Fibroblast of mammary gland (primary cell): Measurements from ENCODE around the gene ITM2B.

Source experiments
- DNase-seq: peaks from one replicate; pipeline ENCODE4 v3.0.0-alpha.2; 2010; ENCODE audit warnings: low read depth
- H3K4me3 ChIP-seq: 2 replicates; pipeline ENCODE4 v1.5.1; 2011; ENCODE audit warnings: low read depth, mild to moderate bottlenecking, low read length, moderate library complexity; ENCODE audit not compliant: control insufficient read depth
- TF ChIP-seq, protein P1 (sequence below): conservative IDR thresholded peaks from 2 replicates; pipeline ENCODE4 v1.5.1; 2011; ENCODE audit warnings: low read depth, low read length, inconsistent platforms; ENCODE audit not compliant: control insufficient read depth, insufficient read depth

The ITM2B gene

DNA sequence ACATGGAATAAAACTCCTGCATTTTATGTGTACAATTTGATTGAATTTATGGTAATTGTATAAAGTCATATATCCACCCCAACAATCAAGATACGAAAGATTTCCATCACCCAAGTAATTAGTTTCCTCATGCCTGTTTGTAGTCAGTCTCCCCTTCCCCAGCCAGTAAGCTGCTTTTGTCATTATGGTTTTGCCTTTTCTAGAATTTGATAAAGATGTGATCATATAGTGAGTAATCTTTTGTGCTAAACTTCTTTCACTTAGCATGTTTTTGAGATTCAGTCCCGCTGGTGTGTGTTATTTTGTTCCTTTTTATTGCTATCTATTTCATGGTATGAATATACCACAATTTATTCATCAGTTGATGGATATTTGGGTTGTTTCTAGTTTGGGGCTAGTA is 16.0 kb downstream of the ITM2B start:
- DNase-seq, result no peak
- H3K4me3 ChIP-seq, result no peak overlapping the region
- TF ChIP-seq, protein P1, sequence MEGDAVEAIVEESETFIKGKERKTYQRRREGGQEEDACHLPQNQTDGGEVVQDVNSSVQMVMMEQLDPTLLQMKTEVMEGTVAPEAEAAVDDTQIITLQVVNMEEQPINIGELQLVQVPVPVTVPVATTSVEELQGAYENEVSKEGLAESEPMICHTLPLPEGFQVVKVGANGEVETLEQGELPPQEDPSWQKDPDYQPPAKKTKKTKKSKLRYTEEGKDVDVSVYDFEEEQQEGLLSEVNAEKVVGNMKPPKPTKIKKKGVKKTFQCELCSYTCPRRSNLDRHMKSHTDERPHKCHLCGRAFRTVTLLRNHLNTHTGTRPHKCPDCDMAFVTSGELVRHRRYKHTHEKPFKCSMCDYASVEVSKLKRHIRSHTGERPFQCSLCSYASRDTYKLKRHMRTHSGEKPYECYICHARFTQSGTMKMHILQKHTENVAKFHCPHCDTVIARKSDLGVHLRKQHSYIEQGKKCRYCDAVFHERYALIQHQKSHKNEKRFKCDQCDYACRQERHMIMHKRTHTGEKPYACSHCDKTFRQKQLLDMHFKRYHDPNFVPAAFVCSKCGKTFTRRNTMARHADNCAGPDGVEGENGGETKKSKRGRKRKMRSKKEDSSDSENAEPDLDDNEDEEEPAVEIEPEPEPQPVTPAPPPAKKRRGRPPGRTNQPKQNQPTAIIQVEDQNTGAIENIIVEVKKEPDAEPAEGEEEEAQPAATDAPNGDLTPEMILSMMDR, result no peak

DNA sequence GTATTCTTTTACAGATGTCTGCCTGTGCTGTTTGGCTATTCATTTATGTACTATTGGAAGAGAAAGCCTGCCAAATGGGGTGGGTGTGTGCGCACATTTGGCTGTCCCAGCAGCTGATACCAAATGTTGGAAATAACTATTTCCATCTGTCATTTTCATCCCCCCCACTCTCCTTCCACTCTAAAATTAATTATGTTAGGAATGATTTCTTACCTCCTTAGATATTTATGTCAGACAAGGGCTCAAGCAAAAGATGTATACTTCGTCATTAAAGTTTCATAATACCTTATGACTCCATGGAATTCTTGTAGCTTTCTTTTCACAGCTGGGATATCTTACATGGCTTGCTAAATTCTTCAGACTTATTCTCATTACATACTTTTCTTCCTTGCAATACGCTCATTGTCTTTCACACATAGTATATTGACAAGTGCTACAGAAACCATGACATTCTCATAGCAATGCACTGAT is 18.6 kb downstream of the ITM2B start:
- peak; percentile 70 for DNase-seq
- no peak overlapping the region for H3K4me3 ChIP-seq
- TF ChIP-seq, protein P1, result no peak

DNA sequence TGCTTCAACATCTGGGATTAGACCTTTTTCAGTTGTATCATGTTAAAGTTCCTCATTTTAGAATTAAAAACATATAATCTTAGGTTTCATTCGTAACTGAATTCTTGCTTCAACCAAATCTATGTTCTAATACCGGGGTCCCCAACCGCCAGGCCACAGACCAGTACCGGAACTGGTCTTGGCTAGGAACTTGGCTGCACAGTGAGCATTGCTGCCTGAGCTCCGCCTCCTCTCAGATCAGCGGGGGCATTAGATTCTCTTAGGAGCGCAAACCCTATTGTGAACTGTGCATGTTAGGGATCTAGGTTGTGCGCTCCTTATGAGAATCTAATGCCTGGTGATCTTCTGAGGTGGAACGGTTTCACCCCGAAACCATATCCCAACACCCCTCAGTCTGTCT is 19.2 kb downstream of the ITM2B start:
- no peak for DNase-seq
- H3K4me3 ChIP-seq, result no peak overlapping the region
- TF ChIP-seq, protein P1, result no peak

DNA sequence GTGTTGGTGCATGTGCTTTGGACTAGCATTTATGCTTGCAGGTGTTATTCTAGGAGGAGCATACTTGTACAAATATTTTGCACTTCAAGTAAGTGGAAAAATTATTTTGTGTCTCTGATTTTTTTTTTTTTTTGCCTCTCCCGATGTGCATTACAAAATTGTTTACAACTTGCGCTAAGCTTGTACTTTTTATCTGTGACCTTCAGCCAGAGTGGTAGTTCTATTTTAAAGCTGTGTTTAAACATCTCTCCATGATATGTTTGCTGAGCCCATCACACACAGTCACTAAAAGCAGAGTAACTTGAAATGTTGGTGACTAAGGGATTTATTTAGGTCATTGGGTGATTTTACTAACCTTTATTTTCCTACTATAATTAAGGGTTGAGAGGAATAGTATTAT is 20.8 kb downstream of the ITM2B start:
- no peak overlapping the region for H3K4me3 ChIP-seq
- TF ChIP-seq, protein P1, result no peak
- no peak for DNase-seq

DNA sequence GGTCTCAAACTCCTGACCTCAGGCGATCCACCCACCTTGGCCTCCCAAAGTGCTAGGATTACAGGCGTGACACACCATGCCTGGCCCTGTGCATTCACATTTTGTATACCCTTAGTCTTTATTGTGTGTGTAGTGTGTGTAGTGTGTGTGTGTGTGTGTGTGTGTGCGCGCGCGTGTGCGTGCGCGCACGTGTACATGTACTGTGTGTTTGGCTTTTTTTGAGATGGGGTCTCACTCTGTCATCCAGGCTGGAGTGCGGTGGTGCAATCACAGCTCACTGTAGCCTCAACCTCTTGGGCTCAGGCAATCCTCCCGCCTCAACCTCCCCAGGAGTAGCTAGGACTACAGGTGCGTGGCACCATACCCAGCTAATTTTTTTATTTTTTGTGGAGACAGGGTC is 22.1 kb downstream of the ITM2B start:
- DNase-seq, result no peak
- TF ChIP-seq, protein P1, result no peak
- H3K4me3 ChIP-seq, result no peak overlapping the region

DNA sequence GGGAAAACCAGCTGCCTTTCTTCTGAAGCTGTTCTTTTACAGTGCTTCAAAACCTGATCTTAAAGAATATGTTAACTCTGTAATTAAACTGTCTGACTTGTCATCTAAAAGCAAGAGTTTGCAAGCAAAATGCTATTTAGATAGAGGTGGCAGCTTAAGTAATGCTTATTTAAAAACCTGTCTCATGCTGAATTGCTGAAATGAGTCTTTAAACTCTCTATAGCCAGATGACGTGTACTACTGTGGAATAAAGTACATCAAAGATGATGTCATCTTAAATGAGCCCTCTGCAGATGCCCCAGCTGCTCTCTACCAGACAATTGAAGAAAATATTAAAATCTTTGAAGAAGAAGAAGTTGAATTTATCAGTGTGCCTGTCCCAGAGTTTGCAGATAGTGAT is 22.9 kb downstream of the ITM2B start:
- TF ChIP-seq, protein P1, result no peak
- peak; percentile 27 for DNase-seq
- H3K4me3 ChIP-seq, result no peak overlapping the region

DNA sequence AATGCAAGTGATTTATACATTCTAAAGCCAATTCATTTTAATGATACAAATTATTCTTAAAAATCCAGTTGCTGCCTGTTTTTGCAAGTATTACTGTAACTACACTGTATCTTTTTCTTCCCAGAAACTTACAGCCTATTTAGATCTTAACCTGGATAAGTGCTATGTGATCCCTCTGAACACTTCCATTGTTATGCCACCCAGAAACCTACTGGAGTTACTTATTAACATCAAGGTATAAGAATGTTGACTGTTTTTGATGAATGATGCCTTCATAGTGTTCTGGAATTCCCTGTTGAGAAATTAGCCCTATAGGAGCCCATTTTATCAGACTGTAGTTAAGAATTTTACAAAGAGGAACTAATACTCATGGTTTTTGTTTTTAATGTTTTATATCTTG is 25.0 kb downstream of the ITM2B start:
- DNase-seq, result no peak
- no peak overlapping the region for H3K4me3 ChIP-seq
- TF ChIP-seq, protein P1, result no peak
